Measurements from ENCODE around the gene PRM2.

DNA sequence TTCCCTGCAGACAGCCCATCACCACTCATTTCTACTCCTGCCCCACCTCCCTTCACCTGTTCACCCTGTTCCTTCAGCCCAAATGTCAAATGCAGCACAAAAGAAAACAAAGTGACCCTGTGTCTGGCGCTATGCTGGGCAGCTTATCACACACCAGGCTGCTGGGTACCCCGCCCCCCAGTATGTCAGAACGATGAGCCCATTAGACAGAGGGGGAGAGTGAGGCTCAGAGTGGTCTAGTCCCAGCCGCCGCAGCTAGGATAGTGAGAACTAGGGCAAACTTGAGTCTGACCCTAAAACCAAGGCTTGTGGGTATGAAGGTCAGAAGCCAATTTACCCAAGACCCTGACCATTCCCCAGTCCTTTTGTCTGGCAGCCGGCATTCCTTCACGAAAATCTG is 11.2 kb downstream of the PRM2 start:
- TF ChIP-seq, protein P1, sequence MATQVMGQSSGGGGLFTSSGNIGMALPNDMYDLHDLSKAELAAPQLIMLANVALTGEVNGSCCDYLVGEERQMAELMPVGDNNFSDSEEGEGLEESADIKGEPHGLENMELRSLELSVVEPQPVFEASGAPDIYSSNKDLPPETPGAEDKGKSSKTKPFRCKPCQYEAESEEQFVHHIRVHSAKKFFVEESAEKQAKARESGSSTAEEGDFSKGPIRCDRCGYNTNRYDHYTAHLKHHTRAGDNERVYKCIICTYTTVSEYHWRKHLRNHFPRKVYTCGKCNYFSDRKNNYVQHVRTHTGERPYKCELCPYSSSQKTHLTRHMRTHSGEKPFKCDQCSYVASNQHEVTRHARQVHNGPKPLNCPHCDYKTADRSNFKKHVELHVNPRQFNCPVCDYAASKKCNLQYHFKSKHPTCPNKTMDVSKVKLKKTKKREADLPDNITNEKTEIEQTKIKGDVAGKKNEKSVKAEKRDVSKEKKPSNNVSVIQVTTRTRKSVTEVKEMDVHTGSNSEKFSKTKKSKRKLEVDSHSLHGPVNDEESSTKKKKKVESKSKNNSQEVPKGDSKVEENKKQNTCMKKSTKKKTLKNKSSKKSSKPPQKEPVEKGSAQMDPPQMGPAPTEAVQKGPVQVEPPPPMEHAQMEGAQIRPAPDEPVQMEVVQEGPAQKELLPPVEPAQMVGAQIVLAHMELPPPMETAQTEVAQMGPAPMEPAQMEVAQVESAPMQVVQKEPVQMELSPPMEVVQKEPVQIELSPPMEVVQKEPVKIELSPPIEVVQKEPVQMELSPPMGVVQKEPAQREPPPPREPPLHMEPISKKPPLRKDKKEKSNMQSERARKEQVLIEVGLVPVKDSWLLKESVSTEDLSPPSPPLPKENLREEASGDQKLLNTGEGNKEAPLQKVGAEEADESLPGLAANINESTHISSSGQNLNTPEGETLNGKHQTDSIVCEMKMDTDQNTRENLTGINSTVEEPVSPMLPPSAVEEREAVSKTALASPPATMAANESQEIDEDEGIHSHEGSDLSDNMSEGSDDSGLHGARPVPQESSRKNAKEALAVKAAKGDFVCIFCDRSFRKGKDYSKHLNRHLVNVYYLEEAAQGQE (IDR thresholded peaks at IDR 0.05; ENCODE audit: insufficient read depth in 1 of 2, low read depth in 2 of 2, low read length in 2 of 2), result no peak
- no peak for TF ChIP-seq POLR2AphosphoS5 (IDR thresholded peaks at IDR 0.05; ENCODE audit: low read depth, low read length)
- TF ChIP-seq TAF1 (IDR thresholded peaks at IDR 0.05; ENCODE audit: borderline replicate concordance, insufficient read depth, low read length), result no peak
- TF ChIP-seq SIN3A (IDR thresholded peaks at IDR 0.05; ENCODE audit: borderline replicate concordance, insufficient read depth, low read length), result no peak
- no peak for TF ChIP-seq FOXP2 (optimal IDR thresholded peaks at IDR 0.05; ENCODE audit: borderline replicate concordance, extremely low read depth, extremely low read length, insufficient read depth)

Measured in PFSK-1 (cell line).